Choroid plexus epithelial cell (primary cell): Measurements from ENCODE around the gene ZHX3.
A peak's percentile ranks its signal among the peaks of the same experiment; 100 is the strongest.

ENCODE experiments used
- DNase-seq: peaks from one replicate; pipeline ENCODE4 v3.0.0-alpha.2; 2010; ENCODE audit warnings: low read depth
- H3K4me3 ChIP-seq: 2 replicates; pipeline ENCODE4 v1.5.1; 2011; ENCODE audit warnings: low read depth, mild to moderate bottlenecking, control low read depth, low read length, moderate library complexity
- TF ChIP-seq, protein P1 (sequence below): conservative IDR thresholded peaks from 2 replicates; pipeline ENCODE4 v1.5.1; 2011; ENCODE audit warnings: low read depth, mild to moderate bottlenecking, control low read depth, inconsistent platforms, low read length, moderate library complexity

The ZHX3 gene, protein sequence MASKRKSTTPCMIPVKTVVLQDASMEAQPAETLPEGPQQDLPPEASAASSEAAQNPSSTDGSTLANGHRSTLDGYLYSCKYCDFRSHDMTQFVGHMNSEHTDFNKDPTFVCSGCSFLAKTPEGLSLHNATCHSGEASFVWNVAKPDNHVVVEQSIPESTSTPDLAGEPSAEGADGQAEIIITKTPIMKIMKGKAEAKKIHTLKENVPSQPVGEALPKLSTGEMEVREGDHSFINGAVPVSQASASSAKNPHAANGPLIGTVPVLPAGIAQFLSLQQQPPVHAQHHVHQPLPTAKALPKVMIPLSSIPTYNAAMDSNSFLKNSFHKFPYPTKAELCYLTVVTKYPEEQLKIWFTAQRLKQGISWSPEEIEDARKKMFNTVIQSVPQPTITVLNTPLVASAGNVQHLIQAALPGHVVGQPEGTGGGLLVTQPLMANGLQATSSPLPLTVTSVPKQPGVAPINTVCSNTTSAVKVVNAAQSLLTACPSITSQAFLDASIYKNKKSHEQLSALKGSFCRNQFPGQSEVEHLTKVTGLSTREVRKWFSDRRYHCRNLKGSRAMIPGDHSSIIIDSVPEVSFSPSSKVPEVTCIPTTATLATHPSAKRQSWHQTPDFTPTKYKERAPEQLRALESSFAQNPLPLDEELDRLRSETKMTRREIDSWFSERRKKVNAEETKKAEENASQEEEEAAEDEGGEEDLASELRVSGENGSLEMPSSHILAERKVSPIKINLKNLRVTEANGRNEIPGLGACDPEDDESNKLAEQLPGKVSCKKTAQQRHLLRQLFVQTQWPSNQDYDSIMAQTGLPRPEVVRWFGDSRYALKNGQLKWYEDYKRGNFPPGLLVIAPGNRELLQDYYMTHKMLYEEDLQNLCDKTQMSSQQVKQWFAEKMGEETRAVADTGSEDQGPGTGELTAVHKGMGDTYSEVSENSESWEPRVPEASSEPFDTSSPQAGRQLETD

DNA sequence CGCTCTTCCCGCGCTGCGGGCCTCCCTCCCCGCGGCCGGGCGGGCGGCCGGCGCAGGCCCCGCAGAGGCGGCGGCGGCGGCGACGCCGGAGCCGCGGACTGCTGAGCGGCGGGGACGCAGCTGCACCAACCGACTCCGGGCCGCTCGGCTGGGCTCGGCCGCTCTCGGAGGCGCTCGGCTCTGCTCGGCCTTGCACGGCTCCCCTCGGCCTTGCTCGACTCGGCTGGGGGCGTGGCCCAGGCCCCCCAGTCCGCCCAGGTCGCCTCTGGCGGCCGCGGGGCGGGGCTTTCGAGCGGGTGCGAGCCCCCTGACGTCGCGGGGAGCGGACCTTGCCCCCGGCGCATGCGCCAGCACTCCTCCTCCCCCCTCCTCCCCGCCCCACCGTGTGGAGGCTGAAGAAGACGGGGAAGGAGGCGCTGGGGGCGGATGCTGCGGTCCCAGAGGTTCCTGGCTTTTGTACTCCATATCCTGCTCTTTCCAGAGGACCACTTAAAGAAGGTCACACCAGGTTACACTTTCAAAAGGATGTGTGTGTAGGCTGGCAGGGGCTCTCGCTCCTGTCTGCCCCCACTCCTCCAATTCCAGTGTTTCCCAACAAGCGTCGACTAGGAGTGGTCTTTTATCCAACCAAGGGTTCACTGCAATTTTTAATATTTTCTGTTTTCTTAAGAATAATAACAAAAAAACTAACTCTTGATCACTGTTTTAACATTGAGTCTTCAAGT is at the start of gene ZHX3:
TSS of gene ZHX3 (minus strand) at position 186 of the 725 bp plus-strand sequence. CDS start 112,815 bp downstream, outside the sequence.
- DNase-seq: peak; percentile 98
- TF ChIP-seq, protein P1, sequence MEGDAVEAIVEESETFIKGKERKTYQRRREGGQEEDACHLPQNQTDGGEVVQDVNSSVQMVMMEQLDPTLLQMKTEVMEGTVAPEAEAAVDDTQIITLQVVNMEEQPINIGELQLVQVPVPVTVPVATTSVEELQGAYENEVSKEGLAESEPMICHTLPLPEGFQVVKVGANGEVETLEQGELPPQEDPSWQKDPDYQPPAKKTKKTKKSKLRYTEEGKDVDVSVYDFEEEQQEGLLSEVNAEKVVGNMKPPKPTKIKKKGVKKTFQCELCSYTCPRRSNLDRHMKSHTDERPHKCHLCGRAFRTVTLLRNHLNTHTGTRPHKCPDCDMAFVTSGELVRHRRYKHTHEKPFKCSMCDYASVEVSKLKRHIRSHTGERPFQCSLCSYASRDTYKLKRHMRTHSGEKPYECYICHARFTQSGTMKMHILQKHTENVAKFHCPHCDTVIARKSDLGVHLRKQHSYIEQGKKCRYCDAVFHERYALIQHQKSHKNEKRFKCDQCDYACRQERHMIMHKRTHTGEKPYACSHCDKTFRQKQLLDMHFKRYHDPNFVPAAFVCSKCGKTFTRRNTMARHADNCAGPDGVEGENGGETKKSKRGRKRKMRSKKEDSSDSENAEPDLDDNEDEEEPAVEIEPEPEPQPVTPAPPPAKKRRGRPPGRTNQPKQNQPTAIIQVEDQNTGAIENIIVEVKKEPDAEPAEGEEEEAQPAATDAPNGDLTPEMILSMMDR: no peak
- peak within 1 kb of the TSS; percentile 64 for H3K4me3 ChIP-seq

DNA sequence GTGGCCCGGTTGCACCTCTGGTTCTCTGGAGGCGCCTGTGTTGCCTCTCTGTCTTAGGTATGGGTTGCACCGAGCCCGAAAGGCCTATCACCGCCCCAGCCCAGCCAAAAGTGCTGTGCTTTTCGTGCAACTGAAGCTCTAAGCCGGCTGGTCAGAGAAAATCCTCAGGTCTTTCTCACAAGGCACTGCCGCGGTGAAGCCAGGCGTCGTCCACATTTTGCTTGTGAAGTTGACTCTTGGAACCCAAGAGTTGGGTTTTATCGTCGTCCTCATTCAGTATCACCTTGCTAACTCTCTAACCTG is 49.8 kb upstream of the ZHX3 start:
- TF ChIP-seq, protein P1: no peak
- DNase-seq: no peak
- H3K4me3 ChIP-seq: no peak overlapping the region

DNA sequence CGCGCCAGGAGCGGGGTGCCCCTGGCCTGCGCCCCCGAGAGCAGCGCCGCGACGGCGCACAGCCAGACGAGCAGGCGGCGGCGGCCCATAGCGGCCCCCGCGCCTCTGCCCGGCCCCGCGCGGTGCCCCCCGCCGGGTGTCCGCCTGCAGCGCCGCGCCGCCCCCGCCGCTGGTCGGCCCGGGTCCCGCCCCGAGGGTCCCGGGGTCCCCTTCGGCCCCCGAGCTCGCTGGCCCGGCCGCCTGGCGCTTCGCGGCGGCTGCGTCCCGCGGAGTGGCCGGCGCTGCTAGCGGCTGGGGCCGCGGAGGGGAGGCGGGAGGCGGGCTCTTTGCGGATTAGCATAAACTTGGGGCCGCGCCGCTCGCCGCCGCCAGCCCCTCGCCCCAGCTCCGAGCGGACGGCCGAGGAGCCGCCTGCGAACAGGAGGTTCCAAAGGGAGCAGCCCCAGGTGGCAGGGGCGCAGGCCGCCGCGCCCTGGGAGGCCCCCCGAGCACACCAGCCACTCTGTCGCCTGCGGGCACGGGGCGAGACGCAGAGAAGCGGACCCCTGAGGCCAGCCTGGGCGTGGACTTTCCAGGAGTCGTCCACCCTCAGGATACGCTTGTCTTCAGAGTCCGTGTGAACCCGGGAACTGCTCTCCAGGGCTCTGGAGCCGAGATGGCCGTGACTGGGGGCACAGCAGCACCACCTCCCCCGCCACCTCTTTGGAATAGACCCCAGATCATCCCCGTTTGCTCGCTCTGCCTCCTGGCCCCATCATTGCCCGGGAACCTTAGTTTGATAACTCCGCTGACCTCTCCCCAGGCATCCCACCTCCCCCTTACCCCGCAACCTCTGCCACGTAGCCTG is 49.2 kb upstream of the ZHX3 start, which contains the start of gene EMILIN3:
TSS of gene EMILIN3 (minus strand) at position 273 of the 847 bp plus-strand sequence. CDS start at position 89, 184 bp downstream.
- peak within 1 kb of the TSS; percentile 26 for H3K4me3 ChIP-seq
- TF ChIP-seq, protein P1: no peak

DNA sequence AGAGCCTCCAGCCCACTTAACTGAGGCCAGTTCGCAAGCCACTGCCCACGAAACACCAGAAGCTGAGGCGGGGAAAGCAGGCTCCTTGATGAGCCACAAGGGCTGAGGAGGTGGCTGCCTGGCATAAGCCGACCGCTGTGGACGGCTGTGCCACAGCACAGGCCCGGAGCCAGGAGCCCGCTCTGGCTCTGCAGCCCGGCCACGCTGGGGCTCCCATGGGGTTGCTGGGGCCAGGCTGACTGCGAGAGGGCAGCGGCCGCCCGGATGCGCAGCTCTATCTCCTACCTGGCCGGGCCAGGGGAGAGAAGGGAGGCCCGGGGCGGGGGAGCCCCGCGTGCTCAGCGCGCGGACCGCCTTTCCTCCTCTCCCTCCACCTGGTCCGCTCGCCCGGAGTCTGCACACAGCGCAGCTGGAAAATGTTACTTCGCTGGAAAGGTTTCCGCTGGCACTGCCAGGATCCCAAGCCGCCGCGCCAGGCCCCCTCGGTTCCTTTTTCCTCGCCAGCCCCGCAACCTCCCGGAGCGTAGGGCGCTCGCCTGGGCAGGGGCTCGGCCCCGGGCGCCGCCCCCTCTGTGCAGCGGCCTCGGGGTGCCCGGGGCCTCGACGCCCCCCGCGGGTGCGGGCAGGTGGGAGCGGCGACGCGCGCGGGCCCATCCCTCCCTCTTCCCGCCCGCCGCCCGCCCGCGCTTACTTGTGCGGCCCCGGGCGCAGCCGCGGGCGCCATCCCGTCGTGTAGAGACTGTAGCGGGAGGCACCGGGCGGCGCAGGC is 48.4 kb upstream of the ZHX3 start:
- TF ChIP-seq, protein P1: no peak
- no peak overlapping the region for H3K4me3 ChIP-seq
- DNase-seq: no peak

More for the DNA sequence above, 49.2 kb upstream of the ZHX3 start, which contains the start of gene EMILIN3:
- DNase-seq: no peak

DNA sequence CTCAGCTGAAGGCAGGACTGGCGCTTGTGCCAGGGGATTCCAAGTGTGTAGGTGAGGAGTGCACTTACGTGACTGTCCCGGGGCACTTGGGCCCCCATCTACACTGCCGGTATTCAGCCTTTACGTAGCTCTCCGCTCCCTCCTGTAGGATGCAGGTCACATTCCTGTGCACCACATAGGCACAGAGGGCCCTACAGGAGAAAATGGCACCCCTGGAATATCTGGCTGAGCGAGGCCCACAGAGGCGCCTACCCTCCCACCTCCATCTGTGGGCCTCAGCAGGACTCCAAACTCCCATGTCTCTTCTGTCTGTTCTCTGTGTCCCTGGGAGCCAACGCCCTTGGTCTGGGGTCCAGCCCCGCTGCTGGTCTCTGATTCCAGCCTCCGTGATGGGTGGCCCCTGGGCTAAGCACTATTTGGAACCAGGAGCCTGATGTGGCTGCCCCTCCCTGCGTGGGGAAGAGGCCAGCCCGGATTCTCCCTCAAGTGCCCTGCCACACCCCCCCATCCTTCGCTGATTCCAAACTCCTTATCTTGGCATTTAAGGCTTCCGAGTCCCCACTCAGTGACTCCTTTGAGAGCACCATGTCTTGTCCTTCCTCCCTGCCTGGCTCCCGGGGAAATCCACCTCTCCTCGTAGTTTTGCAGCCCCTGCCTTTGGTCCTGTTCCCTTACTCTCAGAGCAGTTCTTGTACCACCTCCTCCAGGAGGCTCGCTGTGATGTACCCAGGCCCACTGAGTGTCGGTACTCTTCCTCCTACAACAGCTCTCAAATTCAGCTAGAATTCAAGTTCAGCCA is 47.6 kb upstream of the ZHX3 start:
- no peak for DNase-seq
- no peak overlapping the region for H3K4me3 ChIP-seq
- TF ChIP-seq, protein P1: no peak
